GM19328 (cell line): ENCODE data around the gene SYT12.

Source experiments
- ATAC-seq: cut with Tn5 transposase; IDR thresholded peaks from one replicate; pipeline ENCODE4 v1.9.1; 2021; ENCODE audit warnings: mild to moderate bottlenecking, moderate library complexity; ENCODE audit not compliant: unreplicated experiment

Gene SYT12

DNA sequence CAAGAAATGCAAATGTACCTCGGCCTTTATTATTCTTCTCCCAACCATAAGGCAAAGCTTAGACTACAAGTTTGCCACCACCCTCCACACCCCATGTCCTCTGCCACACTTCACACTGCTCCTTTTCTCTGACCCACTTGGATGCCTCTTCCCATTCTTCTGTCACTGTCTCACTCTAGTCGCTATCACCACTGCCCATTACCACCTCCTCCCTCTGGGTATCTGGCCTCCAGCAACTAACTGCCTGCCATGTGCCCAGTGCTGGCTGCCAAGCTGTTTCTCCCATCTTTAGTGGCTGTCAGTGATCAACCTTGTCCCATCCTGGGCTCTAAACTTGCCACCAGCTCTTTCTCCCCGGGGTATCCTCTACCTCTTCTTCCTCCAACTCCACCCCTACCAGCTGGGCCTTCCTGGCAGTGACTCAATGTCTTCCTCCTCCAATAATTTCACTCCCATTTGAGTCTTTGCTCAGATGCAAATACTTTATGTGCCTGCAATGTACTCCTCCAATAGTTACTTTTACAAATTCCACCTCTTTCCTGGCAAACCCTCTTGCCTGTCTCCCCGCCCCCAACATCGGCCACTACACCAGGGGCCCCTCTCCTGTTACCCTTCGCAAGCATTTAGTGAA is 76.0 kb downstream of the SYT12 start:
- no peak for ATAC-seq

DNA sequence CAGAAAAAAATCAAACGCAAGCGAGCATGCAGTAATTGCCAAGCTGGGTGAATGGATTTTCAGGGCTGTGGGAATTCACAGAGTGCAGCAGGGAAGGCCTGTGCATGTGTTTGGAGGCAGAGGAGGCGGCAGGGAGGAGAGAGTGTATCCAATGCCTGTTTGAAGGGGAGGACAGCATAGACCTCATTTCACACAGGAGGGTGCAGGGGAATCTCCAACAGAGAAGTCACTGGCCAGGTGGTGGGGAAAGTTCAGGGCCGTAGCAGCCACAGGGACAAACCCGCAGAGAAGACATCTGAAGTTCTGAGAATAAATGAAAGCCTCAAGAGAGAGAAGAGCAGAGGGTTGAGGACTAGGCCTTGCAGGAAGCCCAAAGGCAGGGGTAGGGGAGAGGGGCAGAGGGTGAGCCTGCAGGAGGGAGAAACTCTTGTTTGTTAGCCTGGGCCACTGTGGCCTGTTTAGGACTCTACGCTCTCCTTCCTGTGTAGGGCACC is 76.9 kb downstream of the SYT12 start:
- ATAC-seq: no peak
